GM23338 (cell line): ENCODE measurements around the gene MYO1C. TPM values are rescaled to one million over a fixed set of nuclear protein-coding genes. Genes with fewer than 3 reads are reported as not detected.

Experiments used
- ATAC-seq: fragments of 200-7000 bp; cut with Tn5 transposase; 3 replicates; pipeline ENCODE4 v1.9.1; 2020
- DNase-seq: peaks from one replicate; pipeline ENCODE4 v3.0.0-alpha.2; 2015; ENCODE audit warnings: low spot score
- H2AFZ ChIP-seq: fragments of 200-600 bp; sonication (generic); 2 replicates; pipeline ENCODE4 v1.8.0; 2016; ENCODE audit warnings: antibody characterized with exemption, mild to moderate bottlenecking, moderate library complexity
- H3F3A ChIP-seq: fragments of 200-600 bp; sonication (generic); replicated peaks from 2 replicates; pipeline ENCODE4 v1.8.0; 2017; ENCODE audit warnings: antibody characterized with exemption, mixed run types, low read depth
- H3K27ac ChIP-seq: fragments of 200-600 bp; sonication (generic); 2 replicates; pipeline ENCODE4 v1.6.1; 2016; ENCODE audit warnings: low read depth
- H3K27me3 ChIP-seq: fragments of 200-600 bp; sonication (generic); 2 replicates; pipeline ENCODE4 v1.8.0; 2016; ENCODE audit warnings: mild to moderate bottlenecking, mixed run types, moderate library complexity; ENCODE audit not compliant: insufficient read depth
- H3K36me3 ChIP-seq: fragments of 200-600 bp; sonication (generic); 2 replicates; pipeline ENCODE4 v1.8.0; 2016; ENCODE audit warnings: mild to moderate bottlenecking; ENCODE audit not compliant: insufficient read depth
- H3K4me1 ChIP-seq: fragments of 200-600 bp; sonication (generic); 2 replicates; pipeline ENCODE4 v1.8.0; 2016; ENCODE audit warnings: mild to moderate bottlenecking, moderate library complexity; ENCODE audit not compliant: insufficient read depth
- H3K4me2 ChIP-seq: fragments of 200-600 bp; sonication (generic); 2 replicates; pipeline ENCODE4 v1.7.1; 2017; ENCODE audit warnings: mixed run types
- H3K4me3 ChIP-seq: fragments of 200-600 bp; sonication (generic); 2 replicates; pipeline ENCODE4 v1.6.1; 2016; ENCODE audit warnings: mixed run types
- H3K79me2 ChIP-seq: fragments of 200-600 bp; sonication (generic); replicated peaks from 2 replicates; pipeline ENCODE4 v1.8.0; 2017; ENCODE audit warnings: mild to moderate bottlenecking; ENCODE audit not compliant: insufficient read depth
- H3K9me2 ChIP-seq: fragments of 200-600 bp; sonication (generic); 2 replicates; pipeline ENCODE4 v1.8.0; 2017; ENCODE audit not compliant: insufficient read depth
- H4K20me1 ChIP-seq: fragments of 200-600 bp; sonication (generic); replicated peaks from 2 replicates; pipeline ENCODE4 v1.8.0; 2017; ENCODE audit warnings: mild to moderate bottlenecking; ENCODE audit not compliant: insufficient read depth
- H3K27ac Mint-ChIP-seq: 2 replicates; pipeline ENCODE4 v1.8.0; 2020; ENCODE audit warnings: inconsistent platforms, mild to moderate bottlenecking, moderate library complexity, mixed read lengths
- H3K27me3 Mint-ChIP-seq: 3 replicates; pipeline ENCODE4 v1.8.0; 2022; ENCODE audit warnings: low read depth, mild to moderate bottlenecking, moderate library complexity, mixed read lengths, inconsistent platforms; ENCODE audit not compliant: insufficient read depth, poor library complexity
- H3K36me3 Mint-ChIP-seq: 3 replicates; pipeline ENCODE4 v1.8.0; 2021; ENCODE audit warnings: low read depth, mild to moderate bottlenecking, inconsistent platforms, moderate library complexity, mixed read lengths
- H3K4me1 Mint-ChIP-seq: 3 replicates; pipeline ENCODE4 v1.8.0; 2020; ENCODE audit warnings: mild to moderate bottlenecking, inconsistent platforms, mixed read lengths
- H3K4me3 Mint-ChIP-seq: 3 replicates; pipeline ENCODE4 v1.8.0; 2021; ENCODE audit warnings: moderate library complexity, mild to moderate bottlenecking, inconsistent platforms, mixed read lengths
- H3K9me3 Mint-ChIP-seq: 3 replicates; pipeline ENCODE4 v1.8.0; 2020; ENCODE audit warnings: moderate library complexity, mild to moderate bottlenecking, inconsistent platforms, mixed read lengths
- CREB1 ChIP-seq: fragments of 250-450 bp; sonication (Bioruptor Pico); IDR thresholded peaks from 2 replicates; pipeline ENCODE4 v1.5.0; 2020; ENCODE audit warnings: low read depth, mild to moderate bottlenecking, moderate library complexity
- EZH2 ChIP-seq: fragments of 200-600 bp; sonication (generic); IDR thresholded peaks from one replicate; pipeline ENCODE4 v1.8.0; 2017; ENCODE audit warnings: antibody characterized with exemption, mild to moderate bottlenecking, low read depth; ENCODE audit not compliant: unreplicated experiment
- NANOG ChIP-seq: IDR thresholded peaks from 2 replicates; pipeline ENCODE4 v1.6.1; 2016; ENCODE audit warnings: antibody characterized with exemption, borderline replicate concordance
- POLR2AphosphoS5 ChIP-seq: IDR thresholded peaks from 2 replicates; pipeline ENCODE4 v1.6.1; 2016; ENCODE audit warnings: antibody characterized with exemption, low read depth
- REST ChIP-seq: IDR thresholded peaks from one replicate; pipeline ENCODE4 v1.6.1; 2018; ENCODE audit warnings: antibody characterized with exemption; ENCODE audit not compliant: unreplicated experiment
- STAT1 ChIP-seq: IDR thresholded peaks from one replicate; pipeline ENCODE4 v1.6.1; 2016; ENCODE audit warnings: antibody characterized with exemption; ENCODE audit not compliant: unreplicated experiment
- ZNF114 ChIP-seq: fragments of 250-450 bp; sonication (Bioruptor Pico); IDR thresholded peaks from 2 replicates; pipeline ENCODE4 v1.5.0; 2020; ENCODE audit warnings: mild to moderate bottlenecking, moderate library complexity
- ZNF331 ChIP-seq: fragments of 250-450 bp; sonication (Bioruptor Pico); IDR thresholded peaks from 2 replicates; pipeline ENCODE4 v1.5.0; 2020; ENCODE audit warnings: low read depth, mild to moderate bottlenecking, moderate library complexity
- polyA plus RNA-seq: library from polyadenylated mRNA; unstranded; fragments of >200 nt; fragmentation: Nextera tagmentation; extraction: Ambion mirVana; gene quantifications from 2 replicates; pipeline ENCODE4 v1.2.1, GENCODE V29; 2016
- total RNA-seq: library from RNA; depleted of rRNA; stranded (reverse); fragments of >200 nt; shearing (Covaris generic); gene quantifications from 2 replicates; pipeline ENCODE4 v1.2.3, GENCODE V29; 2014
- TF ChIP-seq, protein P1 (sequence below): fragments of 250-450 bp; sonication (Bioruptor Pico); IDR thresholded peaks from 2 replicates; pipeline ENCODE4 v1.5.0; 2020; ENCODE audit warnings: mild to moderate bottlenecking, moderate library complexity

MYO1C gene
- total and polyA plus RNA-seq, 2 experiments from 2014 or later: 13.9 to 35.2 TPM

DNA sequence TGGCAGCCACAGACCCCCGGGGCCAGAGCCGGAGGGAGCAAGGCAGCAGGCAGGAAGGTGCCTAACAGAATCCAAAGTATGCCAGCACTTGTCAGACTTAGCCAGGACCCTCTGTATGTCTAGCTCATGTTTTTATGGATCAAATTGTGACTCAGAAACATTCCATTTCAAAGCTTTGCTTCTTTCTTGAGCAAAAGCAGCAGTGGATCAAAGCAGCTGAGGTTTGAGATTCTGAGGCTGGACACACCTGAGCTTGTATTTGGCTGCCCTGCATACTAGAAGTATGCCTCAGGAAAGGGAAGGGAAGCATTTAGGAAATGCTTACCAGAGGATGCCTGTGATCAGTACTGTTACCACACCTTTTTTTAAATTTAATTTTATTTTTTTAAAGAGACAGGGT, 5.7 kb upstream of the MYO1C start (continued):
- TF ChIP-seq, protein P1, sequence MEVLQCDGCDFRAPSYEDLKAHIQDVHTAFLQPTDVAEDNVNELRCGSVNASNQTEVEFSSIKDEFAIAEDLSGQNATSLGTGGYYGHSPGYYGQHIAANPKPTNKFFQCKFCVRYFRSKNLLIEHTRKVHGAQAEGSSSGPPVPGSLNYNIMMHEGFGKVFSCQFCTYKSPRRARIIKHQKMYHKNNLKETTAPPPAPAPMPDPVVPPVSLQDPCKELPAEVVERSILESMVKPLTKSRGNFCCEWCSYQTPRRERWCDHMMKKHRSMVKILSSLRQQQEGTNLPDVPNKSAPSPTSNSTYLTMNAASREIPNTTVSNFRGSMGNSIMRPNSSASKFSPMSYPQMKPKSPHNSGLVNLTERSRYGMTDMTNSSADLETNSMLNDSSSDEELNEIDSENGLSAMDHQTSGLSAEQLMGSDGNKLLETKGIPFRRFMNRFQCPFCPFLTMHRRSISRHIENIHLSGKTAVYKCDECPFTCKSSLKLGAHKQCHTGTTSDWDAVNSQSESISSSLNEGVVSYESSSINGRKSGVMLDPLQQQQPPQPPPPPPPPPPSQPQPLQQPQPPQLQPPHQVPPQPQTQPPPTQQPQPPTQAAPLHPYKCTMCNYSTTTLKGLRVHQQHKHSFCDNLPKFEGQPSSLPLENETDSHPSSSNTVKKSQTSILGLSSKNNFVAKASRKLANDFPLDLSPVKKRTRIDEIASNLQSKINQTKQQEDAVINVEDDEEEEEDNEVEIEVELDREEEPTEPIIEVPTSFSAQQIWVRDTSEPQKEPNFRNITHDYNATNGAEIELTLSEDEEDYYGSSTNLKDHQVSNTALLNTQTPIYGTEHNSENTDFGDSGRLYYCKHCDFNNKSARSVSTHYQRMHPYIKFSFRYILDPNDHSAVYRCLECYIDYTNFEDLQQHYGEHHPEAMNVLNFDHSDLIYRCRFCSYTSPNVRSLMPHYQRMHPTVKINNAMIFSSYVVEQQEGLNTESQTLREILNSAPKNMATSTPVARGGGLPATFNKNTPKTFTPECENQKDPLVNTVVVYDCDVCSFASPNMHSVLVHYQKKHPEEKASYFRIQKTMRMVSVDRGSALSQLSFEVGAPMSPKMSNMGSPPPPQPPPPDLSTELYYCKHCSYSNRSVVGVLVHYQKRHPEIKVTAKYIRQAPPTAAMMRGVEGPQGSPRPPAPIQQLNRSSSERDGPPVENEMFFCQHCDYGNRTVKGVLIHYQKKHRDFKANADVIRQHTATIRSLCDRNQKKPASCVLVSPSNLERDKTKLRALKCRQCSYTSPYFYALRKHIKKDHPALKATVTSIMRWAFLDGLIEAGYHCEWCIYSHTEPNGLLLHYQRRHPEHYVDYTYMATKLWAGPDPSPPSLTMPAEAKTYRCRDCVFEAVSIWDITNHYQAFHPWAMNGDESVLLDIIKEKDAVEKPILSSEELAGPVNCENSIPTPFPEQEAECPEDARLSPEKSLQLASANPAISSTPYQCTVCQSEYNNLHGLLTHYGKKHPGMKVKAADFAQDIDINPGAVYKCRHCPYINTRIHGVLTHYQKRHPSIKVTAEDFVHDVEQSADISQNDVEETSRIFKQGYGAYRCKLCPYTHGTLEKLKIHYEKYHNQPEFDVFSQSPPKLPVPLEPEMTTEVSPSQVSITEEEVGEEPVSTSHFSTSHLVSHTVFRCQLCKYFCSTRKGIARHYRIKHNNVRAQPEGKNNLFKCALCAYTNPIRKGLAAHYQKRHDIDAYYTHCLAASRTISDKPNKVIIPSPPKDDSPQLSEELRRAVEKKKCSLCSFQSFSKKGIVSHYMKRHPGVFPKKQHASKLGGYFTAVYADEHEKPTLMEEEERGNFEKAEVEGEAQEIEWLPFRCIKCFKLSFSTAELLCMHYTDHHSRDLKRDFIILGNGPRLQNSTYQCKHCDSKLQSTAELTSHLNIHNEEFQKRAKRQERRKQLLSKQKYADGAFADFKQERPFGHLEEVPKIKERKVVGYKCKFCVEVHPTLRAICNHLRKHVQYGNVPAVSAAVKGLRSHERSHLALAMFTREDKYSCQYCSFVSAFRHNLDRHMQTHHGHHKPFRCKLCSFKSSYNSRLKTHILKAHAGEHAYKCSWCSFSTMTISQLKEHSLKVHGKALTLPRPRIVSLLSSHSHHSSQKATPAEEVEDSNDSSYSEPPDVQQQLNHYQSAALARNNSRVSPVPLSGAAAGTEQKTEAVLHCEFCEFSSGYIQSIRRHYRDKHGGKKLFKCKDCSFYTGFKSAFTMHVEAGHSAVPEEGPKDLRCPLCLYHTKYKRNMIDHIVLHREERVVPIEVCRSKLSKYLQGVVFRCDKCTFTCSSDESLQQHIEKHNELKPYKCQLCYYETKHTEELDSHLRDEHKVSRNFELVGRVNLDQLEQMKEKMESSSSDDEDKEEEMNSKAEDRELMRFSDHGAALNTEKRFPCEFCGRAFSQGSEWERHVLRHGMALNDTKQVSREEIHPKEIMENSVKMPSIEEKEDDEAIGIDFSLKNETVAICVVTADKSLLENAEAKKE (CRISPR knock-in tag): no peak
- TF ChIP-seq STAT1 (no peak), ZNF114 (no peak), POLR2AphosphoS5 (no peak), EZH2 (no peak)

DNA sequence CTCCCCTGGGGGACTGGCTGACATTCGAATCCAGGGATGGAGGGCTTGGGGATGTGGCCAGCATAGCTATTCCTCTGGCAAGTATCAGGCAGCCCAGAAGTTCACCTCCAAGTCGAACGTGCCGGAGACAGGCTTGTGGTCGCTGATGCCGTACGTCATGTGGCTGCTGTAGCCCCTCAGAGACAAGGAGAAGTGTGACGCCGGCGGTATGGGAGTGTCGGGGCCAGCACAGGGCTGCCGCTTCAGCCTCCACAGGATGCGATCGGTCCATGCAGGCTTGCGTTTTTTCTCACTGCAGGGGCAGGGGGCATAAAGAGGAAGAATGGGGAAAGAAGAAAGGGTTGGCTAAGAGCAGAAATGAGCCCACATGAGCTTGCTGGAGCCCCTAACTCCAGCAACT, 5.3 kb upstream of the MYO1C start:
- Histone ChIP-seq H3K27me3 (no peaks in the 10 kb centered on the region), H3K36me3 (no peaks in the 10 kb centered on the region), H2AFZ (no peak overlapping the region), H3K79me2 (no peaks in the 10 kb centered on the region), H3K4me1 (no peaks in the 10 kb centered on the region; the same call in 1 of the 2 replicates), H3K4me3 (no peak overlapping the region), H3K27ac (no peak overlapping the region), H3K4me2 (no peak overlapping the region), H3F3A (0 out of 2 replicates have a peak, but pooled peaks cover 5% of the 10 kb centered on the region), H3K9me2 (no peaks in the 10 kb centered on the region), H4K20me1 (no peaks in the 10 kb centered on the region)
- no peaks in the 10 kb centered on the region for H3K36me3 Mint-ChIP-seq
- ATAC-seq: no peak
- H3K27me3 Mint-ChIP-seq: peaks cover 2% of the 10 kb centered on the region
- H3K27ac Mint-ChIP-seq: no peak overlapping the region
- peaks cover 12% of the 10 kb centered on the region; the same call in 2 of the 3 replicates for H3K4me1 Mint-ChIP-seq
- TF ChIP-seq STAT1 (no peak), ZNF114 (no peak), CREB1 (CRISPR knock-in tag) (no peak), REST (no peak), NANOG (no peak), ZNF331 (CRISPR knock-in tag) (no peak), POLR2AphosphoS5 (no peak)
- H3K9me3 Mint-ChIP-seq: no peaks in the 10 kb centered on the region; the same call in 2 of the 3 replicates
- no peak overlapping the region for H3K4me3 Mint-ChIP-seq
- DNase-seq: no peak
